ENCODE measurements around the gene FAH.
"Not testable (repeated sequence)": the region's sequence is repeated elsewhere in the genome, so short reads cannot be mapped to it uniquely, and the experiment has no call there.

The FAH gene

DNA sequence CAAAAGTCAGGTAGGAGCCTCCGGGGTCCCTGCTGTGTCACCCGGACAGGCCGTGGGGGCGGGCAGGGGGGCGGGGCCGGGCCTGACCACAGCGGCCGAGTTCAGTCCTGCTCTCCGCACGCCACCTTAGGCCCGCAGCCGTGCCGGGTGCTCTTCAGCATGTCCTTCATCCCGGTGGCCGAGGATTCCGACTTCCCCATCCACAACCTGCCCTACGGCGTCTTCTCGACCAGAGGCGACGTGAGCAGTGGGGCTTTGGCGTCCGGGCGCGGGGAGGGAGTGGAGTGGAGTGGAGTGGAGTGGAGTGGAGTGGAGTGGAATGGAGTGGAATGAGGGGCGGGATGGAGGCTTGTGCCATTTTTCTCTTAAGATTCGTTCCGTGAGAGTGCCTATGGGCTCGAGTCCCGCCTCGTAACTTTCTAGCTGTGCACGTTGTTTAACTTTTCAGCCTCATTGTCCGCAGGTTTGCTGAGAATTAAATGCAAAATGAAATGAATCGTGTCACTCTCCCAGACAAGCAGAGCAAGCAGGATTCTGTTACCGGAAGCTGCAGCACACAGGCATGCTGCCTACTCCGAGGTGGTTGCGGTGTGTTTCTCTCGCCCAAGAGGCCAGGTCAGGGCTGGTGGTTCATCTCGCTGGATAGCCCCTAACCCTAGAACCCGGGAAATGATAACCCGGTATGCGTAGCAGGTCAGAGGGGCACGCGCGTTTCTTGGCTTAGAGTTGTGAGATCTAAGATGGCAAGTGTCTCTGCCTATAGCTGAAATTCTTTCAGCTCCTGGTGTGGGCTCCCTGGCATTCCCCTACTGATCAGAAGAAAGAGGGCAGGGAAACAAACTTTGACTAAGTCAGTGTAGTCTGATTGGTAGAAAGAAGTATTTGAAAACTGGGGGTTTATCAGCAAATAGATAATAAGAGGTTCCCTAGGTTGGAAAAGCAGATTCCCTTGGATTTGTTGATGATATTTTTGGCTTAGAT lies at the start of gene FAH:
TSS of gene FAH (plus strand) at position 104 of the 981 bp plus-strand sequence. CDS start at position 160, 56 bp downstream.
- peak in 13 of 51 donors; percentile 47 to 69 (median 57) for DNase-seq

DNA sequence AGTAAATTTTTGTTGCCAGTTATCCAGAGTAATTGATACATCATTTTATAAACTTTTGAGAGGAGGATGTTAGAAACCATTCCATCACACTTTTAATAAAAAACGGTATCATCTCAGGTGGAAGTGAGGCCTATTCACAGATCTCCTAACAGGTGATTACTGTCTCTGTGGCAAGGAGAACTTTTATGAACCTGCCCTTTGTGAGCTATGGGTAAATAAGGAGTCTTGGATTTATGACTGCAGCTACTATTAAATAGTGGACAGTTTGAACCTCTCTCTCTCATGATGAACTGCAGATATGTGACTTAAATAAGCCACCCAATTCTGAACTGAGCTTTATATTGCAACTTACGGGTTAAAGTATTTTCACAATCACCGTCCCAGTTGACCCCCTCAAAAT lies 47.6 kb upstream of the FAH start:
- DNase-seq = no peak

DNA sequence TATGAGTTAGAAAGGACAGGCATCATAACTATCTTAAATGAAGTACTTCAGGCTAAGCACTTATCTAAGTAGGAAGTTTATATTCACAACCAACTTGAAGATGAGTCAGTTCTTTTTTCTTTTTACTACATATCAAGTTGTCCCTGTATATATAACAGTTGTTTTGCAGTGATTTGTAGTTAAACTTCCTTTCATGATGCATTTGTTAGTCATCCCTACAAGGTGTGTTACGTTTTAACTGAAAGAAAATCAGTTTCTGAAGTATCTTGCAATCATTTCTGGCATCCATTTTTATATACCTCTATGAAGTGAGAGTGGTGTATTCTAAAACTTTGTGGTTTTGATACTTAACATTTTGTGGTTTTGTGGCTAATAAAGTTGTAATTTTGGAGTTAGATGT lies 47.2 kb upstream of the FAH start:
- DNase-seq = no peak

DNA sequence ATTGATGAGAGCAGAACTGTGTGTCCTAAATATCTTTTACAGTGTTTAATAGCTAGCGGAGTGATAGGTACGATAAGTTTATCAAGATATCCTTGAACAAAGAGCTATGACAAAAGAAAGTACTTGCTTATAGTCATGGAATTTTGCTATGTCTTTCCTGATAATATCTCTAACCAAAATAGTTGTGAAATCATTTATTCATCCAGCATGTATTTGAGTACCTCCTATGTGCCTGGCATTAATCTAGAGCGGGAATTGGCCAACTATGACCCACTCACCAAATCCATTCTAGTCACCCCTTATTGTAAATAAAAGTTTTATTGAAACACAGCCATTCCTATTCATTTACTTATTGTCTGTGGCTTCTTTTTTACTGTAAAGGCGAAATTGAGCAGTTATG lies 46.7 kb upstream of the FAH start:
- no peak for DNase-seq

DNA sequence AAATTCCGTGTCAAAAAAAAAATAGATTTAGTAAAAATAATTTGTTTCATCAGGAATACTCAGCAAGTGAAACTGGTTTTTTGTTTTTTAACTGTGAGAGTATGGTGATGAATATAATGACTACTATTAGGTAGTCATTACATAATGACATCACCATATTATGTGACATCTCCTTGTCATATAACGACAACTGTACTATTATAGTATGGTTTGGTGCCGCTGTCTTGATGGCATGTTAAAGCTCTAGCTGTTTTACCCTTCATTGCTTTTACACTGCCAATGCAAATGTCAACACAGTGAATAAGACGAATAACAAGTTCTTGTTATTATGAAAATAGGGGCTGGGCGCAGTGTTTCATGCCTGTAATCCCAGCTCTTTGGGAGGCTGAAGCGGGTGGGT lies 45.6 kb upstream of the FAH start:
- no peak for DNase-seq

DNA sequence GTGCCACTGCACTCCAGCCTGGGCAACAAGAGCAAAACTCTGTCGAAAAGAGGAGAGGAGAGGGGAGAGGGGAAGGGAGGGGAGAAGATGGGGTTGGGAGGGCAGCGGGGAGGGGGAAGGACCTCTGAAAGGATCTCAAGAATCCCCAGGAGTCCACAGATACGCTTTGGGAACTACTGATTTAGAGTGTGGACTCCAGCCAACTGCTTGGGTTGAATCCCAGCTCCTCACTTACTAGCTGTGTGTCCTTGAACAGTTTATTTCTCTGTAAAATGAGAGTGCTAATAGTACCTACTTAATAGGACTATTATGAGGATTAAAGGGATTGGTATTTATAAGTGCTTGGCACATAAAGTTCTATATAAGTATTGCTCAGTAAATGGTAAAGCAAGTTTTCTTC lies 45.0 kb upstream of the FAH start:
- DNase-seq = no peak

DNA sequence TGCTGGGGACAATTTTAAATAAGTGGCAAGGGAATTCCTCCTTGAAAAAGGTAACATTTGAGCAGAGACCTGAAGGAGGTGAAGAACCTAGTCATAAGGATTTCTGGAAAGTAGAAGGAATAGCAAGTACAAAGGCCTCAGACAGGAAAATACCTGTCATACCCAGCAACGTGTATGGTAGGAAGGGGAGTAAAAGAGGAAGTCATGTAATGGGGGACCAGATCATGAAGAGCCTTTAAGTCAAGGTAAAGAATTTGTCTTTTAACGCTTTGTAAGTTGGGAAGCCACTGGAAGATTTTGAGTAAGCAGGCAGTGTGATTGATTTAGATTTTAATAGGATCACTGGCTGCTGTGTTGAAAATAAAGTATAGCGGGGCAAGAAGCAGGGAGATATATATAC lies 43.4 kb upstream of the FAH start:
- no peak for DNase-seq

- DNase-seq = no peak
These were observed 41.9 kb upstream of the FAH start for GRCh38 chr15:80110920-80111319.

- no peak for DNase-seq
These were observed 38.7 kb upstream of the FAH start for GRCh38 chr15:80114114-80114513.

DNA sequence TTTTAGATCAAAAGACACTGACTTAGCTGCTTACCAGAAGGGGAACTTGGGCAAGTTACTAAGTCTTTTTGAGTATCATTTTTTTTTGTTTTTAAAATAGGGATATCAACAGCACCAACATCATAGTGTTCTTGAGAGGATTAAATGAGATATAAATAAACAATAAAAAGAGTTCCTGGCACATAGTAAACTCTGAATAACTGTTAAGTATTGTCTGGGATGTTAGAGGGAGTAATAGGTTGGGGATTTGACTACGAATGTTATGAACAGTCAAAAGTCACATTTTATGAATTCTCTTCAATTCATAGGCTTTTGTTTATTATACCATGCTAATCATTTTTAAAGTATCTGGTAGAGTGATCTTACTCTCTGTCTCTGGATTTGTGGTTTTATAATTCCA lies 37.8 kb upstream of the FAH start:
- DNase-seq = no peak

DNA sequence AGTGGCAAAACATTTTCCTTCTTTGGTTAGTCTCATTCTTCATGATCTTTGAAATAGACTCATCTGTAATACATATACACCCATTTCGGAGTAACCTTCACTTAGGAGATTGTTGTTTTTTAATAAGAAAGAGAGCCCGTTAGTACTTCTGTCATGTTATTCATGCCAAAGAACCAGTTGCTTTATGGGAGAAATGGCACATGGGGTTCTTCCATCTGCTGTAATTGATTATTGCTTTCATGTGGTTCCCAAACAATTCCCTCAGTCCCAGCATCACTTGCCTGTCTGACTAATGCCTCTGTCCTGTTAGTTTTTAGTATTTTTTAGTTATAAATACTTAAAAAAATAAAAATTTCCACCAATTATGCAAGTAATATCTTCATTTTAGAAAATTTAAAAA lies 33.8 kb upstream of the FAH start:
- no peak for DNase-seq

DNA sequence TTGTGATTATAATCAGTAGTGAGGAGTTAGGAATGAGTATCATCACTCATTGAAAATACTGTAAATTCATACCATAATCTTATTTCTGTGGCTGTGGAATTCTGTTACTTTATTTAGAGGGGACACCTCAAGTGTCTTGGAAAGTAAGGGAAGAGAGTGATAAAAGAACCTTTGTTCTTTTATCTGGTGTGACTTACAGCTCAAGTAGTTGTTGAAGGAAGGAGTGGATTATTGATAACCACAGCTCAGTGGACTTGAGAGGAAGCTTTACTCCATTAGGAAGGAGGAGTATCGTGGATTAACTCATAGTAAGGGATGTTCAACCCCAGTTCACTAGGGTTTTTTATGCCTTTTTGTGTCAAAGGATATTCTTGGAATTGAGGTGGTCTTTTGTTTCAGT lies 32.2 kb upstream of the FAH start:
- no peak for DNase-seq

- DNase-seq = no peak
These were observed 31.3 kb upstream of the FAH start for GRCh38 chr15:80121546-80121945.

- DNase-seq = no peak
These were observed 29.8 kb upstream of the FAH start for GRCh38 chr15:80123034-80123433.

GRCh38 chr15:80127253-80127652 lies 25.5 kb upstream of the FAH start:
- DNase-seq = not testable (repeated sequence)

DNA sequence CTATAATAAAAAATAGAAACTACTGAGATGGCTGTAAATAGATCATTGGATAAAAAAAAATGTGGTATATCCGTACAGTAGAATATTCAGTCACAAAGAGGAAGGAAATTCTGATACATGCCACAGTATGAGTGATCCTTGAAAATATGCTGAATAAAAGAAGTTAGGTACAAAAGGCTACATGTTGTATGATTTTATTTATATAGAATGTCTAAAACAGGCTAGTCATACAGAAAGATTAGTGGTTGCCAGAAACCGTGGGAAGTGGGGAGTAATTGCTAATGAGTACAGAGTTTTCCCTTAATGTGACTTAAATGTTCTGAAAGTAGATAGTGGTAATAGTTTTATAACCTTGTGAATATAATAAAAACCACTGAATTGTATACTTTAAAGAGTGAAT lies 24.9 kb upstream of the FAH start:
- DNase-seq = no peak

DNA sequence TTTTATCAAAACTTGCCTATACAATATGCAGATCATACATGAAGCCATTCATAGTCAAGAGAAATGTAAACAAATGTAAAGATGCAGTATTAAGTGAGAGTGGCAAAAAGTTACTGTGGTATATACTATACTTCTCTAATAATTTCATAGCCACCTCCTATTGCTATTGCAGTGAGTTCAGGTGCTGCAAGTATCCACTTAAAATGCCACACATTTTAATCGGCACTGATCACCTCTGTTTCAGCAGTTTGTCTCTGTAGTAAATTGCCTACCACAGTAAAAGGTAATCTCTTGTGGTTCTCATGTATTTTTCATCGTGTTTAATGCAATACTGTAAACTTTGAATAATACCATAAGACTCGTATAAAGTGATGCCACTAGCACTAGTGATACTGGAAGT lies 20.4 kb upstream of the FAH start:
- no peak for DNase-seq

GRCh38 chr15:80136854-80137253 lies 15.9 kb upstream of the FAH start:
- DNase-seq = no peak

DNA sequence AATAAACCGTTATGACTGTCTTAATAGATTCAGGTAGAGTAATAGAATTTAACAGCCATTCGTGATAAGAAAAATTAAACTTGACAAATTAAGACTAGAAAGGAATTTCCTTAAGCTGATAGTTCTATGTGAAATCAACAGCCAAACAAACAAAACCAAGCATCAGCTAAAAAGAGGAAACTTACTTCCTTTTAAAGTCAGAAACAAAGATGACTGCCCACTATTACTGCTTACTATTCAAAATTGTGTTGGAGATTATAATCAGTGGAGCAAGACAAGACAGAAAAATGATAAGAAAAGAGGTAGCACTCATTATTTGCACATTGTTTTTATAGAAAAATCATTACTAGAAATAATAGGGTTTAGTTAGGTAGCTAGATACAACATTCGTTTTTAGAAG lies 13.8 kb upstream of the FAH start:
- no peak for DNase-seq

GRCh38 chr15:80140909-80141308 lies 11.9 kb upstream of the FAH start:
- no peak for DNase-seq

DNA sequence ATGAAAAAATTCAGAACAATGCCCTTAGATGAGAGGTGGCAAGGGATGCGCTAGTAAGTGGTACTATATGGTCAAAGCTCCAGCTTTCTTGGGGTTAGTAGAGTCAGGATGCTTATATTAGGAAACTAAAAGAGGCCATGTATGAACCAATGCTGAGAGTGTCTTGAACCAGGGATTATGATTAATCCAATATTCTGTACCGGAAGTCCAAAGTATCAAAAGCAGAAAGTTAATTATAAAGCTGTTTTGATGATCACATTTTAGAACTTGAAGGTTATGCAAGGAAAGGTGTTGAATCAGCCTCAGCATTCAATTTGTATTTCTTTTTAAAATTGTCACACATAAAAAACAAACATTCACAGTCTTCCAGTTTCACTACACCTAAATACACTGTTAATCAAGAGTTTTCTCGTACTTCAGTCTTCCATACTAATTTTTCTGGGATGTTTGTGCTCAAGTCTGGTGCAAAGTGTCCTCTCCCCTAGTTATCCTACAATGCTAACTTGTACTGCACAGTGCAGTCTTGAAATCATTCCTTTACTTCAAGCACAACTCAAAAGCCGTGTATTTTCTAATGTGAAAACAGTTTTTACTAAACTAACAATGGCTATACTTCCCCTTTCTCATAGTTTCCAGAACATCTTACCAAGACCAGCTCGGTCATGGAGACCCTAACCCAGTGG lies 10.7 kb upstream of the FAH start:
- DNase-seq = no peak

DNA sequence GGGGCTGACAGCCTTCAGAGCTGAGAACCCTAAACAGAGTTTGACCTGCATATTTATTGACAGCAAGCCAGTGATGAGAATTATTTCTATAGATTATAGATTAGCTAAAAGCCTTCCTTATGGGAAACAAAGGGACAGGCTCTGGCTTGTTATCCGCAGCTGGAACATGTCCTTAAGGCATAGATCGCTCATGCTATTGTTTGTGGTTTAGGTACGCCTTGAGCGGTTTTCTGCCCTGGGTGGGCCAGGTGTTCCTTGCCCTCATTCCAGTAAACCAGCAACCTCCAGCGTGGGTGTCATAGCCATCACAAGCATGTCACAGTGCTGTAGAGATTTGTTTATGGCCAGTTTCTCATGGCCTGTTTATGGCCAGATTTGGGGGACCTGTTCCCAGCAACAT lies 10.2 kb upstream of the FAH start:
- DNase-seq = no peak

GRCh38 chr15:80151148-80151547 lies 1.7 kb upstream of the FAH start:
- no peak for DNase-seq
